ENCODE data around the gene CLDND2. TPM values are rescaled to one million over a fixed set of nuclear protein-coding genes. Genes with fewer than 3 reads are reported as not detected.

Gene CLDND2
- total RNA-seq, 1 donor from 2014 or later, result not detected

DNA sequence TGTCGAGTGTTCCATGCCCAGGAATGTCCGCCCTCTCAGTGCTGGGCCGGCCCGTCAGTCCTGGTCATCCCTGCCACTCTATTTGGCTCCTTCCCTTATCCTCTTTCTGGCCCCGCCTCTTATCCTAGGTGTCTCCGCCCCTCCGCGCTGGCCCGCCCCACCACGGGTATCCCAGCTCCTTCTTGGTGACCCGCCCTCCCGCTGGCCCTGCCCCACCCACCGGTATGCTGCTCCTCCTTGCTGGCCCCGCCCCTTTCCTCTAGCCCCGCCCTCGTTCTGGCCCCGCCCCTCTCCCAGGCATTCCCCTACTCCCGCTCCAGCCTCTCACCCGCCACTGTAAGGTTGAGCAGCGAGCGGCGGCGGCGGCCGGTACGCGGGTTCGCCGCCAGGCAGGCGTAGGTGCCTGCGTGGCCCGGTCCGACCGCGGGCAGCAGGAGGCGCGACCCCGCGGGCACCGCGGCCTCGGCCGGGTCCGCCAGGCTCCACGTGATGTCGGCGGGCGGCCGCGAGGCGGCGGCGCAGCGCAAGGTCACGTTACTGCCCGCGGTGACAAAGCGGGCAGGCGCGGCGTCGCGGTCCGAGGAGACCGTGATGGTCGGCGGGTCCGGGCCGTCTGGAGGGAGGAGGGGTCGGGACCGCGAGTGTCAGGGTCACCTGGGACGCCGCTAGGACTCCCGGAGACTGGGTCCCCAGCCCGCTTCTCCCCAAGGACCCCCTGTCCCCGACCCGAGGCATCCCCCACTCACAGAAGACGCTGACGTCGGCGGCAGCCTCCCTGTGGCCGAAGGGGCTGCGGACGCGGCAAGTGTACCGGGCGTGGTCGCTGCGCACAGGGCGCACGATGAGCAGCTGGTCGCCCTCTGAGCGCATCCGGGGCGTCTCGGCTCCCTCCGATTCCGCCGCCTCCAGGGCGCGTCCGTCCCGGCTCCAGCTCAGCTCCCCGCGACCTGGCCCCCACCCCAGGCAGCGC, 28.8 kb downstream of the CLDND2 start:
- TF ChIP-seq, protein P1, sequence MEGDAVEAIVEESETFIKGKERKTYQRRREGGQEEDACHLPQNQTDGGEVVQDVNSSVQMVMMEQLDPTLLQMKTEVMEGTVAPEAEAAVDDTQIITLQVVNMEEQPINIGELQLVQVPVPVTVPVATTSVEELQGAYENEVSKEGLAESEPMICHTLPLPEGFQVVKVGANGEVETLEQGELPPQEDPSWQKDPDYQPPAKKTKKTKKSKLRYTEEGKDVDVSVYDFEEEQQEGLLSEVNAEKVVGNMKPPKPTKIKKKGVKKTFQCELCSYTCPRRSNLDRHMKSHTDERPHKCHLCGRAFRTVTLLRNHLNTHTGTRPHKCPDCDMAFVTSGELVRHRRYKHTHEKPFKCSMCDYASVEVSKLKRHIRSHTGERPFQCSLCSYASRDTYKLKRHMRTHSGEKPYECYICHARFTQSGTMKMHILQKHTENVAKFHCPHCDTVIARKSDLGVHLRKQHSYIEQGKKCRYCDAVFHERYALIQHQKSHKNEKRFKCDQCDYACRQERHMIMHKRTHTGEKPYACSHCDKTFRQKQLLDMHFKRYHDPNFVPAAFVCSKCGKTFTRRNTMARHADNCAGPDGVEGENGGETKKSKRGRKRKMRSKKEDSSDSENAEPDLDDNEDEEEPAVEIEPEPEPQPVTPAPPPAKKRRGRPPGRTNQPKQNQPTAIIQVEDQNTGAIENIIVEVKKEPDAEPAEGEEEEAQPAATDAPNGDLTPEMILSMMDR (IDR thresholded peaks at IDR 0.05), result peak in 2 of 3 experiments; percentile 23 to 83
- Histone ChIP-seq H3K27ac (peak overlapping the region; percentile 92 to 93), H3K36me3 (peaks cover 3 to 4% of the 10 kb centered on the region in 2 donors), H3K4me1 (peaks cover 0 to 4% of the 10 kb centered on the region in 2 donors), H3K9me3 (no peaks in the 10 kb centered on the region), H3K27me3 (no peaks in the 10 kb centered on the region), H3K4me3 (peak overlapping the region; percentile 82 to 85)
- intact Hi-C loops (cut with DNase I), result loop anchor here (1.0 to 2.0 kb wide), 8 partner anchors 26 to 437 kb away; partner anchors contain the start of genes CTU1, ETFB and ZNF175
- DNase-seq (ENCODE audit: low spot score in 2 of 2), result peak; percentile 98 to 100

DNA sequence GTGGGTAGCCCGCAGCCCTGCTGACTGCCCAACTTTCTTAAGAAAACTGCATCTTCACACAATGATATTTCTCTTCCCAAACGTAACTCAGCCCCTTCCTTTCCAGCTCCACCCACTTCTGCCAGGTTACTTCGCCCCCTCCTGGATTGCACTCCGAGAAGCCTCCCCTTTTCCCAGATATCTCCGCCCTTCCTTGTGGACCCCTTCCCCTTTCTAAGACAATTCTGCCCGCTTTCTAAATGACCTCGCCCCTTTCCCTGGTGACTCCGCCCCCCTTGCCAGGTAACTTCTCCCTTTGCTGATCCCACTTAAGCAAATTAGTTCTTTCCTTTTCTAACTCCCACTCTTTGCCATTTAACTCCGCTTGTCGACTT, 29.5 kb downstream of the CLDND2 start:
- Histone ChIP-seq H3K27ac (peak overlapping the region; percentile 92 to 93), H3K9me3 (no peaks in the 10 kb centered on the region), H3K27me3 (no peaks in the 10 kb centered on the region), H3K36me3 (no peaks in the 10 kb centered on the region), H3K4me3 (peak overlapping the region; percentile 57 to 85), H3K4me1 (peaks cover 0 to 4% of the 10 kb centered on the region in 2 donors)
- TF ChIP-seq, protein P1 (IDR thresholded peaks at IDR 0.05), result no peak
- no peak for DNase-seq (ENCODE audit: low spot score in 2 of 2)
- intact Hi-C loops (cut with DNase I), result loop anchor here (1.0 to 2.0 kb wide), 5 partner anchors 55 to 438 kb away; no protein-coding TSS in a partner anchor

DNA sequence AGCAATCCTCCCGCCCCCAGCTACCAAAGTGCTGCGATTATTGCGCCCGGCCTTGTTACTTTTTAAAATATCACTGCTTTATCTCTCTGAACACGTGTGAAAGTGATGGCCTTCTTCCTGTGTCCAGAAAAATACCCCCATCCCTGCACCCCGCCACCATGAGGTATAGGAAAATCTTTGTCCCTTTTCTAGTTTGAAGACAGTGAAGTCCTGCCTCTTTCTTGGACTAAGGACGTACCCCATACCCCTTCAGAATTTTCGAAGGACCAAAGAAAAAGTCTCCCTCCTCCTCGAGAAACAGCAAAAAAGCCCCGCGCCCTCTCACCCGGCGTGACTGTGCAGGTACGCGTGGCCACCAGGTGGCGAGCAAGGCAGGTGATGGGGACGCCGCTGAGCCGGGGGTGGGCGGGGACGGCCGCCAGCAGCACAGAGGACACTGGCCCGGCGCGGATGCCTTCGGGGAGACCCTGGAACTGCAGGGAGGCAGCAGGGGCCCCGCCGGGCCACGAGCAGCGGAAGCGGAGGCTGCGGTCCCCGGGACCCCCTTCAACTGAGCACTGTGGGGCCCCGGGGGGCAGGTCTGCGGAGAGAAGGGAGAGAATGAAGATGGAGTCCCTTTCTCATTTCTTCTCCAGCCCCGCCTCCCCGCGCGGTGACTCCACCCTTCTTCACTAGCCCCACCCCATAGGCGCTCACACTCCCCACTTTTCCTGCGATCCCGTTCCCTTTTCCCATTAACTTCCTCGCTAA, 30.1 kb downstream of the CLDND2 start:
- peaks cover 0 to 4% of the 10 kb centered on the region in 2 donors for H3K4me1 ChIP-seq
- H3K36me3 ChIP-seq, result no peaks in the 10 kb centered on the region
- intact Hi-C loops (cut with DNase I), result loop anchor here (1.0 to 2.0 kb wide), 7 partner anchors 56 to 438 kb away; no protein-coding TSS in a partner anchor
- H3K9me3 ChIP-seq, result no peaks in the 10 kb centered on the region
- H3K27ac ChIP-seq, result peak overlapping the region; percentile 92 to 93
- no peaks in the 10 kb centered on the region for H3K27me3 ChIP-seq
- TF ChIP-seq, protein P1 (IDR thresholded peaks at IDR 0.05), result peak; percentile 83 to 97 (median 90)
- peak overlapping the region; percentile 57 to 85 for H3K4me3 ChIP-seq
- peak; percentile 47 to 92 for DNase-seq (ENCODE audit: low spot score in 2 of 2)

- Histone ChIP-seq H3K27me3 (no peaks in the 10 kb centered on the region), H3K4me3 (peak overlapping the region in 1 of 2 donors; percentile 85), H3K4me1 (peaks cover 0 to 4% of the 10 kb centered on the region in 2 donors), H3K9me3 (no peaks in the 10 kb centered on the region), H3K27ac (no peak overlapping the region), H3K36me3 (no peaks in the 10 kb centered on the region)
- DNase-seq (ENCODE audit: low spot score in 2 of 2), result no peak
- intact Hi-C loops (cut with DNase I), result loop anchor here (1.0 to 2.0 kb wide), 4 partner anchors 101 to 439 kb away; no protein-coding TSS in a partner anchor
- TF ChIP-seq, protein P1 (IDR thresholded peaks at IDR 0.05), result no peak
Observed at GRCh38 chr19:51337861-51338562, 30.8 kb downstream of the CLDND2 start.
